ENCODE measurements around the gene CD44.

CD44 gene

DNA sequence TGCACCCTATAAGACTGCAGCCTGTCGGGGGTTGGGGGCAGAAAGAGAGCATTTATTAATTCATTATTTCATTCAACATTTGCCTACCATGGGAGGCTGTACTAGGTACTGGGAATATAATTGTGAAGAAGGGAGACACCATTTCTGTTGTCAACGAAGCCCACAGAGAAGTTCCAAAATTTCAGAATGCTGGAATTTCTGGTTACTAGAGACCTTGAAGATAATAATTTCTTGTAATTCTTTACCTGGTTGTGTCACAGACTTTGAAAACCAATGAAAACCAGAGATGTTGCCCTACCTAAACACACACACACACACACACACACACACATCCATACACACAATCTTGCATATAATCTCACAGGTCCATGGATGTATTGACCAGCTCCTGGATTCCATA, 30.1 kb downstream of the CD44 start:
- H3K27me3 ChIP-seq (ENCODE audit: control insufficient read depth, low read length), result peaks cover 27% of the 10 kb centered on the region
- no peak overlapping the region for H3K27ac ChIP-seq (ENCODE audit: low read depth, low read length)
- H3K9me2 ChIP-seq (replicated peaks; ENCODE audit: control insufficient read depth, low read length), result no peaks in the 10 kb centered on the region
- H3K36me3 ChIP-seq (ENCODE audit: control insufficient read depth, low read length), result no peaks in the 10 kb centered on the region
- H3K9me3 ChIP-seq (ENCODE audit: control insufficient read depth, insufficient read depth, low read length), result no peaks in the 10 kb centered on the region
- TF ChIP-seq EZH2phosphoT487 (IDR thresholded peaks at IDR 0.05; ENCODE audit: borderline replicate concordance, low read length), result no peak
- TF ChIP-seq, protein P1, sequence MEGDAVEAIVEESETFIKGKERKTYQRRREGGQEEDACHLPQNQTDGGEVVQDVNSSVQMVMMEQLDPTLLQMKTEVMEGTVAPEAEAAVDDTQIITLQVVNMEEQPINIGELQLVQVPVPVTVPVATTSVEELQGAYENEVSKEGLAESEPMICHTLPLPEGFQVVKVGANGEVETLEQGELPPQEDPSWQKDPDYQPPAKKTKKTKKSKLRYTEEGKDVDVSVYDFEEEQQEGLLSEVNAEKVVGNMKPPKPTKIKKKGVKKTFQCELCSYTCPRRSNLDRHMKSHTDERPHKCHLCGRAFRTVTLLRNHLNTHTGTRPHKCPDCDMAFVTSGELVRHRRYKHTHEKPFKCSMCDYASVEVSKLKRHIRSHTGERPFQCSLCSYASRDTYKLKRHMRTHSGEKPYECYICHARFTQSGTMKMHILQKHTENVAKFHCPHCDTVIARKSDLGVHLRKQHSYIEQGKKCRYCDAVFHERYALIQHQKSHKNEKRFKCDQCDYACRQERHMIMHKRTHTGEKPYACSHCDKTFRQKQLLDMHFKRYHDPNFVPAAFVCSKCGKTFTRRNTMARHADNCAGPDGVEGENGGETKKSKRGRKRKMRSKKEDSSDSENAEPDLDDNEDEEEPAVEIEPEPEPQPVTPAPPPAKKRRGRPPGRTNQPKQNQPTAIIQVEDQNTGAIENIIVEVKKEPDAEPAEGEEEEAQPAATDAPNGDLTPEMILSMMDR (IDR thresholded peaks at IDR 0.05; ENCODE audit: low read depth, low read length, poor library complexity, severe bottlenecking), result no peak
- no peak overlapping the region for H3K4me2 ChIP-seq (ENCODE audit: low read length)
- no peaks in the 10 kb centered on the region for H4K20me1 ChIP-seq (ENCODE audit: control insufficient read depth, insufficient read depth, low read depth, low read length)
- H3K79me2 ChIP-seq (ENCODE audit: control insufficient read depth, low read length), result no peaks in the 10 kb centered on the region
- H3K4me3 ChIP-seq (ENCODE audit: low read length), result no peak overlapping the region
- no peaks in the 10 kb centered on the region for H3F3A ChIP-seq (ENCODE audit: control insufficient read depth, insufficient read depth)
- H3K4me1 ChIP-seq (ENCODE audit: control insufficient read depth, low read length), result peaks cover 6% of the 10 kb centered on the region; the same call in 1 of the 2 replicates

DNA sequence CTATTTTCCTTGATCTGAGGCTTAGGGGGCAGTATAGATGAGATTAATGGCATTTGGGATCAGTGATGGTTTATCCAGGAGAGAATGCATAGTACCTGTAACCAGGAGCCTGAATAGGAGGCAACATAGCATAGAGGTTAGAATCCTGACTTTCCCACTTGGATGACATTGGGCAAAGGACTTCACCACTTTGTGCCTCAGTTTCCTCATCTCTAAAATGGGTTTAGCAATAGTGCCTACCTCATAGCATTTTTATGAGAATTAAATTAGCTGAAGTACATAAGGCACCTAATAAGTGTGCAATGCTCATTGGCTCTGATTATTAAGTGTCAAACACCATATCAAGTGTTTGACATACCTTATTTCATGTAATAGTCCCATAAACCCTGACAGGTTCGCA, 30.8 kb downstream of the CD44 start:
- H4K20me1 ChIP-seq (ENCODE audit: control insufficient read depth, insufficient read depth, low read depth, low read length), result no peaks in the 10 kb centered on the region
- no peaks in the 10 kb centered on the region for H3K9me2 ChIP-seq (replicated peaks; ENCODE audit: control insufficient read depth, low read length)
- no peak overlapping the region for H3K27ac ChIP-seq (ENCODE audit: low read depth, low read length)
- H3F3A ChIP-seq (ENCODE audit: control insufficient read depth, insufficient read depth), result no peaks in the 10 kb centered on the region
- peaks cover 25% of the 10 kb centered on the region for H3K27me3 ChIP-seq (ENCODE audit: control insufficient read depth, low read length)
- H3K36me3 ChIP-seq (ENCODE audit: control insufficient read depth, low read length), result no peaks in the 10 kb centered on the region
- no peaks in the 10 kb centered on the region for H3K9me3 ChIP-seq (ENCODE audit: control insufficient read depth, insufficient read depth, low read length)
- TF ChIP-seq, protein P1 (IDR thresholded peaks at IDR 0.05; ENCODE audit: low read depth, low read length, poor library complexity, severe bottlenecking), result no peak
- TF ChIP-seq EZH2phosphoT487 (IDR thresholded peaks at IDR 0.05; ENCODE audit: borderline replicate concordance, low read length), result no peak
- no peak overlapping the region for H3K4me2 ChIP-seq (ENCODE audit: low read length)
- no peaks in the 10 kb centered on the region for H3K79me2 ChIP-seq (ENCODE audit: control insufficient read depth, low read length)
- no peak overlapping the region for H3K4me3 ChIP-seq (ENCODE audit: low read length)
- H3K4me1 ChIP-seq (ENCODE audit: control insufficient read depth, low read length), result peaks cover 6% of the 10 kb centered on the region; the same call in 1 of the 2 replicates

DNA sequence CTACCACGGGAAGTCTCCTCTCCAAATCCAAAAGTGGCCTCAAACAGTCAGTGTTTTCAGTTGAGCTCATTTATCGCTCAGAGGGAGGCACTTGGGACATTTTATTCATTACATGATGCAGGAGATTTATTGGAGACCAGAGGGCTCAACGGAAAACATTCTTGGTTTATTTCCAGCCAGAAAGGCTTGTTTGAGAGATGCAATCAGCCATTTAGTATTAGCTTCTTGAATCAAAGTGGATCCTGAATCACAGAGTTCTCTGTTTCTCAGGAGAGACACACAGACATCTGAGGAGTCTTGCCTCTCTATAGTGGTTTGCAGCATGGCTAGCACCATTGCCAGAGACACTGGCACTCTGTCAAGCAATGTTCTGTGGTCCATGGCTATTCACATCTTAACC, 31.5 kb downstream of the CD44 start:
- no peak for TF ChIP-seq EZH2phosphoT487 (IDR thresholded peaks at IDR 0.05; ENCODE audit: borderline replicate concordance, low read length)
- TF ChIP-seq, protein P1 (IDR thresholded peaks at IDR 0.05; ENCODE audit: low read depth, low read length, poor library complexity, severe bottlenecking), result no peak
- H3K27me3 ChIP-seq (ENCODE audit: control insufficient read depth, low read length), result peaks cover 26% of the 10 kb centered on the region
- H3K9me3 ChIP-seq (ENCODE audit: control insufficient read depth, insufficient read depth, low read length), result no peaks in the 10 kb centered on the region
- no peak overlapping the region for H3K4me3 ChIP-seq (ENCODE audit: low read length)
- no peaks in the 10 kb centered on the region for H3F3A ChIP-seq (ENCODE audit: control insufficient read depth, insufficient read depth)
- no peak overlapping the region for H3K4me2 ChIP-seq (ENCODE audit: low read length)
- peaks cover 6% of the 10 kb centered on the region; the same call in 1 of the 2 replicates for H3K4me1 ChIP-seq (ENCODE audit: control insufficient read depth, low read length)
- no peak overlapping the region for H3K27ac ChIP-seq (ENCODE audit: low read depth, low read length)
- no peaks in the 10 kb centered on the region for H3K79me2 ChIP-seq (ENCODE audit: control insufficient read depth, low read length)
- H3K36me3 ChIP-seq (ENCODE audit: control insufficient read depth, low read length), result no peaks in the 10 kb centered on the region
- no peaks in the 10 kb centered on the region for H4K20me1 ChIP-seq (ENCODE audit: control insufficient read depth, insufficient read depth, low read depth, low read length)
- no peaks in the 10 kb centered on the region for H3K9me2 ChIP-seq (replicated peaks; ENCODE audit: control insufficient read depth, low read length)
